Middle frontal gyrus (tissue), 1 donor: ENCODE measurements around the gene TBC1D22A.

Source experiments
- DNase-seq: peaks from one replicate; pipeline ENCODE4 v3.0.0-alpha.2; 2015; ENCODE audit warnings: low spot score; ENCODE audit errors: extremely low spot score

TBC1D22A gene

DNA sequence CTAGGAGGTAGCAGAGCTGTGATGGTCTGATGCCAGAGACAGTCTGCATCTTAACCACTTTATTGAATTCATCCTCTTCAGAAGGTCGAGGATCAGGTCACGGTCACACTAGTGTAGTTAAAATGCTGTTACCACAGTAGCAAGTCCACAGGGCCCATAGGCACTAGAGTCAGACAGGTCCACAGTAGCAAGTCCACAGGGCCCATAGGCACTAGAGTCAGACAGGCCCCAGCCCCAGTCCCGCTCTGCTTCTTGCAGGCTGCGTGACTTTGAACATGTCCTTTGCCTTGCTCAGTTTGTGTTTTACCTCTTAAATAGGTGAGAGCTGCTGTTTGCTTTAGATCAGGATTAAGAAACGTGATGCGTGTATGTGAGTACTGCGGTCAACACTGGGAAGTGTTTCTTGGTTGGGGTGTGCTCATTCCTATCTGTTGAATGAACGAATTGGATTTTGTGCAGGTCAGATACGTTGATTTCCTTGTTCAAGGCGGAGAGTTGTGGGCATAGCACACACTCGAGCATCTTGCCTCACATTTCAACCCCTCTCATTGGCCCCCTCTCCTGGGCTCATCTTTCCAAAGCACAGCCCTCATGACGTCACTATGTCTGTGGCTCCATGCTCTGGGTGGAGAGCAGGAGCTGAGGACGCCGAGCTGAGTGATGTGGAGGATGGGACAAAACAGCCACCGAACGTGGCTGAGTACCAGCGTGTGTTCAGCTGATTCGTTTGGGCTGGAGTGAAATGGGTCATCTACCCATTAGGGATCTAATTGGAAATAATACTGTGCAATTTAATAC lies 191.7 kb downstream of the TBC1D22A start:
- DNase-seq: no peak

DNA sequence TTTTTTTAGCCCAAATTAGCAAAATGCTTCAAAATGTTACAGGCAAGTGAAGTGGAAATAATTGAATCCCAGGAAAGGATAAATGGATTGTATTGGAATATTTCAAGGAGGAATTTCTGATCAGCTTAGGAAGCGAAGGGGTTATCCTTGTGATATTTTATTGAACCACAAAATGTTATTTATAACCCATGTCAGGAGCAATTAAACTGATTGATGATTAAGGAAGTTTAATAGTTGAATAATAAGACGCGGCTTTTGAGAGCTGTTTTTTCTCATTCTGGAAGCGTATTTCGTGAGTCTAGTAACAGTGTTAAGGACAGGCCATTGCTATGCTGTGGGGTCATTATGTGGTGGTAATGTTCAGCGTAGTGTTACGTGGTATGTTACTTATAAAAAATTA lies 192.3 kb downstream of the TBC1D22A start:
- DNase-seq: no peak

DNA sequence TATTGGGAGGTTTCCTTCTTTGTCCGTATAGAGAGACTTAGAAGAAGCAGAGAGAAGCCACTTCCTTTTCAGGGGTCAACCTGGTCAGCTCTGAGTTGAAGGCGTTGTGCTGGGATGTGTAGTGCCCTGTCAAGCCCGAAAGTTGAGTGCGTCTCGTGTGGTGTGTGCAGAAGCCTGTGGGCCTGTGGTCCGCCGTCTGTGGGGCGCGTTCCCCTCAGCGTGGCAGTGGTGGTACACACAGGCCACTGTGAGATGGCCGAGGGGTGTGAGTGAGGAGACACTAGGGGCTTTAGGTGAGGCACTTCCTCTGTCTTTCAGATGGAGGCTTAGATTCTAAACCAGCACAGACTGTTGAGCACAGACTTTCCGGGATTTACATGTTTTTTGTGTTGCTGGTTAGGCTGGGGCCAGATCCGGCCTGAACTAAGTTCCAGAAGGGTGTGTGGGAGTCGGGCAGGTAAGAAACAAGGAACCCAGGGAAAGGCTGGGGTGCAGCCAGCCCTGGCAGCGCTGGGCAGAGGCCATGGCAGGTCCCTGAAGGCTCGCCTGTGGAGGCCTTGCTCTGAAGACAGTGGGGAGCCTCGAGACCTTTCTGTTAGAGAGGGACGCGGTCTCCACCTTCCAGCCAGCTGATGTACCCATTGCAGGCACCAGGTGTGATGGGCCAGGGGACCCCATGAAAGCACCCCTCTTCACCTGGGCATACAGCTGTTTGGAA lies 194.2 kb downstream of the TBC1D22A start:
- no peak for DNase-seq

DNA sequence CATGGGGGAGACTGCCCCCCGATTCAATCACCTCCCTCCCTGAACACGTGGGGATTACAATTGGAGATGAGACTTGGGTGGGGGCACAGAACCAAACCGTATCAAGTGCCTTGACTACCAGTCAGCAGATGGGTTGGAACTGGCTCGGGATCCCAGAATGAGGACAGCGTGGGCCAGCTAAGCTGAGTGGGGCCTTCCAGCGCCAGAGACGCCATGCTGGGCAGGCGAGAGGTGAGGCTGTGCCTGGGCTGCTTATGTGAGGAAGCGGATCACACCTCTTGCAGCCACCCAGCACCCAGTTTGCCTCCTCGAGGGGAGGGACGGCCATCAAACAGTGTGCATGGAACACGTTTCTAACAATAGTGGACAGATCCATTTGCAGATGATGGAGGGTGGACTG lies 195.1 kb downstream of the TBC1D22A start:
- DNase-seq: no peak

DNA sequence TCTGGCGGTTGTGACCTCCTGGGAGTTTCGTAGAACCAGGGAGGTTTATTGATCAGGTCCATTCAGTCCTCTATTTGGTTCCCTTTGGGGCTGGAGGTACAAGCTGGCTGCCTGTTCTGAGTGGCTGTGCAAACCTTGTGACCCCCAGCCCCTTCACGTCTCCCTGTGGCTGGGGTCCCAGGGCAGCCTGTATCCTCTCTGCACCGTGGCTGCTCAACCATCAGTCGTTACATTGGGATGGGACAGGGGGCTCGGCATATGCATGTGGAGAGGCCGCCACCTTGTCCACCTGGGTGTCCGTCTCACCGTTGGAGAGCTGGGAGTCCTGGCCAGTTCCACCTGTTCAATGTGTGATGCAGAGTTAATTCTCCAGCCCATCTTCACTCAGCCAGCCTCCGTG lies 195.7 kb downstream of the TBC1D22A start:
- DNase-seq: no peak

DNA sequence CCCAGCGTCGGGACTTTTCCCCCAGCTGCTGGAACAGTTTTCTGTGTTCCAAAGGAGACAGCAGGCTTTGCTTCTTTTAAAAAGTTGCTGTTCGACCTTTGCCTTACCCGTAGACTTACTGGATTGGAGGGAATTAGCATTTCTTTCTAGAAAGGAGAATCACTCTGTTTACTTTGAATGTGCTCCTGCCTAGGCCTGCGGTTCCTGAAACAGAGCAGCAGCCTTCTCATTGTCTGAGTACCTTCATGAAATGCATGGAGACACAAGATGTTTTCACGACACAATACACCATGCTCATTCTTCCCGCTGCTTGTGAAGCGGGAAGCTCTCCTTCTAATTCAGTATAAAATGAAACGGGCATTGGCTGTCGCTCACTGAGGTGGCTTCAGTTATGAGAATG lies 196.2 kb downstream of the TBC1D22A start:
- DNase-seq: no peak

DNA sequence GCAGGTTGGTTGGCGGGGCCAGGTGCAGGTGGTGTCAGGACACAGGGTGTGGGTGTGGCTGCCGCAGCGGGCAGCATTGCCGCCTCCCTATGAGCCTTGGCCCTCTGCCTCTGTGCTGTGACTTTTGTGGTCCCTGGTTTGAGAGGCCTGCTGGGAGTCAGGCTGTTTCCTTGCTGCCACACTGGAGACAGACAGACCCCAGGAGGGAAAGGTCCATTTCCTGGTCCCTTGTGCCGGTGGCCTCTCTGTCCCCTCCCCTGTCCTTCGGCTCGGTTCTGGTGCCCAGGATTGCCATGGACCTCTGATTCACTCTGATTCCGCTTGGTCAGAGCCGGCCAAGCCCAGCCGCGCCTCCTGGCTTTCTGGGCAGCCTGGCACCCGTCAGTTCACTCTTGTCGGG lies 196.9 kb downstream of the TBC1D22A start:
- DNase-seq: no peak

DNA sequence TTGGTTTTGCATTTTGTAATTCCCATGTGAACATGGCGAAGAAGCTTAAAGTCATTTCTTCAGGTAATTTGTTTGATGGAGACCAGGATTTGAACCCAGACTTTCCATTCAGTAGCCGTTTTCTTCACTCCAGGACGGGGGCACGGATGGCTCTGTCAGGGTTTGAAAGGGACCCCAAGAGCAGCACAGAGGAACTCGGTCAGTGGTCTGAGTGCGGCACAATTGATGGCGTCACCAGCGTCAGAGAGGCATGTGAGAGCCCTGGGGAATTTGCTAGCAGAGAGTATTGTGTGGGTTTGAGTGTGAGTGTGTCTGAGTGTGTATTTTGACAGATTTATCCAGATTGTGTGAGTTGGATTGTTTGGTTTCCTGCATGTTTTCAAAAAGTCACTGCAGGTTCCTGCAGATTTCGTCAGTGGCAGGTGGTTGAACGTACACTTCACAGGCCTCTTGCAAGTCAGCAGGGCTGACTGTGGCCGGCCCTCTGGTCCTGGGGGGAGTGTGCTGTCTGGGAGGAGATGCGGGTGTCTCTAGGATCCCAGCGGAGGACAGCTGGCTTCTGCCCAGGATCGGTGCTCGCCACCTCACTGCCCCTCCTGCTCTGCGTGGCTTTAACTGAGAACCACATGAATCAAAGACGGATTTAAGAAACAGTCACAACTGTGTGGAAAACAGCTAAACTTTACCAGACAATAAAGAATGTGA lies 199.3 kb downstream of the TBC1D22A start:
- no peak for DNase-seq

DNA sequence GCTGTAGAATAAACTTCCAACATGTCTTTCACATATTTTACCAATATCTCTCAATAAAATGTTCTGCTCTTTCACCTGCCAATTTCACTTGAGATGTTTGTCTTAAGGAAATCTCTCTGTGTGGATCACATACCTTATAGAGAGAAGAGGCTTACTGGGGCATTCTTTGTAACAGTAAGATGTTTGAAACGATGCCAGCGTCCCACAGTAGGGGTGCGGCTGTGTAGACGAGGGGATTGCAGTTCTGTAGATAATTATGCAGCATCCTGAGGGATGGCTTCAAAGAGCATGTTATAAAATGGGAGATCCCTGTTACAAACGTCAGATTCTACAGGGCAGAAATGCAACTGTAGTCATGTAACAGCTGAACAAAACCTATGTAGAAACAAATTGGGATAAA lies 200.0 kb downstream of the TBC1D22A start:
- no peak for DNase-seq

DNA sequence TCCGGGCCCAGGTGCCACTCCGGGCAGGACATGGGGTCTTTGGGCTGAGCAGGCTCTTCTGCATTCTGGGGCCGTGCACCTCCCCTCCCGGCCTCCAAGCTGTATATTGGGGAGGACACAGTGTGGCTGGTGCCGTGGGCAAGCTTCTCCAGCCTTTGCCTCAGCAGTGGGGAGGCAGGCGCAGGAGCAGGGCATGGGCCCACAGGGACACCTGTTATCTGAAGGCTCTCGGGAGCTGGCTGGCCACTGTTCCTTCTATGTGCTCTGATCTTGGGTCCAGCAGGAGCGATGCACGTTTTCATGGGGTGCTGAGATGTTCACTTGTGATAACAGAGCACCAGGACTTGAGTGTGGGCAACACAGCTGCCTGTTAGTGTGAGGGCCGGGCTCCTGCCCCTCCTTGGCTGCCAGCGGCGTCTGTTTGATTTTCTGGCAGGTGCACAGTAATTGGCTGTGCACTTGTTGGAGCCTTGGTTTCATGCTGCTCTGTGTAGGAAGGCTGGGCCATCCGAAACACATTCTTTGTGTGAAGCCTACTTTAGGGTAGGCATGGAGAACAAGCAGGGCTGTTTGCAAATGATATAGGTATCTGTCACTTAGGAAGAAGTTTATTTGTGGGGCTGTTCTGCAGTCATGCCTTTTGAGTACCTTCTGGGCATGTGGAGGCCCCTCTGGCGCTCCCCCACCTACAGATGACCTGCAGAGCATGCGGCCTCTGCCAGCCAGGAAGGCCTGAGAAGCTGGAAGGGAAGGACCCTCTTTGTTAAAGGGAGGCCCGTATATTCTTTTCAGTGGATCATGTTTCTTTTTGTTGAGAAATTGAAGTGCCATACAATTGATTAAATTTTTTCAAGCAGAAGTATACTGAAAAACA lies 201.5 kb downstream of the TBC1D22A start:
- DNase-seq: no peak

DNA sequence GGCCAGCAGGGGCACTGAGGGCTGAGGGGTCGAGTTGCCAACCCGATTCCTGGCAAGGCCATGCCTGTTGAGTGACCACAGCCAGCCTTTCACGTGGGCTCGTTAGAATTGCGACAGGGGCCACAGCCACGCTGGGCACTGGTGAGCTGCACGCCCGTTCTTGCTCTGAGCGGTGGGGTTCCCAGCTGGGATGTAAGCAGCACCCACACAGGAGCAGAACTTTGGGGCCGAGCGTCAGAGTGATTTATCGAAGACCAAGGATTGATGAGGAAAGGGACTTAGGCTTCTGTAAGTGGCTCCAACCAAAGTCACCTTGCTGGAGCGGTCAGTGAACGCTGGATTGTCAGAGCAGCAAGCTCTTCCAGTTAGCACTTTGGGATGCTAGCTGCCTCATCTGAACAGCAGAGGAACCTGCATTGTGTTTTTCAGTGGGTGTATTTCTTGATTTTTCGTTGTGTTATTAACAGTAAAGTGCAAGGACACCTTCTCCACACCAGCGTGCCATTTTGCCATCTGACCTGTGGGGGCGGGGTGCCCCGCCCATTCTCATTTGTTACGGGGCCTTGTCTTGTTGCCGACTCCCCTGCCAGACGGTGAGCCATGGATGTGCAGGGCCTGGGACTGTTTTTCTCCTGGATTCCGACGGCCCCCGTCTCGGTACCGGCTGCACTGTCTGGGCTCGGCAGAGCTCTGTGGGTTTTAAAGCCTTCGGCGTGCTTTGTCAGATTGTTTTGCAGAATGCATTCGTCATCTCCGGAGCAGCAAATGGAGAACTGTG lies 202.5 kb downstream of the TBC1D22A start:
- no peak for DNase-seq

DNA sequence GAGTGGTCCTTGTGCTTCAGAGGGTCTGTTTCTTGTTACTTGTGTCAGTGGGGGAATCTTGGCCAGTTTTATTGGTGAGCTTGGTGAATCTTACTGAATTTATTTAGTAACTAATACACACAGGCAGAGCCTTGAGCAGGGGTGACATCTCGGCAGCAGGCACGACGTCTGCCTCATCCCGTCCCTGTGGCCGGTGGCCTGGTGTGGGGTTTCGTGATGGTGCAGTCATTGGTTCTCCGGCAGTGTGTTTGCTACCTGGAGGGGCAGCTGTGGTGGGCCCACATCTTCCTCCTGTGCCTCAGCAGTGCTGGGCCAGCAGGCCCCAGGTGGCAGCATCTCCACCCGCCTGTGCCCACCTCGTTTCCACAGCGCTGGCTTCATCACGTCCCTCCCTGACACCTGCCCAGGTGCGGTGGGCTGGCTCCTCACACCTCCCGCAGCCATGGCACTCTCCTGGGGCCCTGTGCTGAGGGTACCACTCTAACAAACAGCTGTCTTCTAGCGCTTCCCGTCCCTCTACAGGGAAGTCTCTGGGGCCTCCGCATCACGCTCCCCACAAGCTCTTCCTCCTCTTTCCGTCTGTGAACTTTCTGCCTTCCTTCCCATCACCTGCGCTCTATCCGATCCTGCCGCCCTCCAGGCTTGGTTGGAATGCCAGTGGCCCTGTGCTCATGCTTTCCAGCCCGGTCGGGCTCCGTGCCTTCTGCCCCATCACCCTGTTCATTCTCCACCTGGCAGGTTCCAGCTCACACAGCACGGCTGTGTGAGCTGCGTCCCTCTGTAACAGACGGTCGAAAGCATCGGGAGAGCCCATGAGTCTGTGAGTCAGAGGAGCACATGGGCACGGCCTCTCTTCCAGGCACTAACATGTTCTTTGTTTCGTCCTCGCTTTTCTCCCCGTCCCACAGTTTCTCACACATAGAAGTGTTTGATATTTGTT lies 203.4 kb downstream of the TBC1D22A start:
- DNase-seq: no peak

DNA sequence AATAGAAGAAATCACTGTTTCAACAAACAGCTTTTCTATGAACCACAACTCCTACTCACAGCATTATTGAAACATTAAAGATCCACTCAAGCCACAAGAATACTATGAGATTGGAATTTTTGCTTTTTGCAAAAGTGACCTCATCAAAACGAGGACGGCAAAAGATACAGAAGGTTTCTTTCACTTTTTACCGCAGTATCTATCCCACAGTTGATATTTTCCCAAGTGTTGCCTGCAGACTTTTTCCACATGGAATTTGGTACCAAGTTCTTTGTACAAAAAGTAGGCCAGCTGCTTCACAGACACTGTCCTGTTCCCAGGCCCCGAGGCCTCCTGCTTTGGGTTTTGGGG lies 204.0 kb downstream of the TBC1D22A start:
- no peak for DNase-seq

DNA sequence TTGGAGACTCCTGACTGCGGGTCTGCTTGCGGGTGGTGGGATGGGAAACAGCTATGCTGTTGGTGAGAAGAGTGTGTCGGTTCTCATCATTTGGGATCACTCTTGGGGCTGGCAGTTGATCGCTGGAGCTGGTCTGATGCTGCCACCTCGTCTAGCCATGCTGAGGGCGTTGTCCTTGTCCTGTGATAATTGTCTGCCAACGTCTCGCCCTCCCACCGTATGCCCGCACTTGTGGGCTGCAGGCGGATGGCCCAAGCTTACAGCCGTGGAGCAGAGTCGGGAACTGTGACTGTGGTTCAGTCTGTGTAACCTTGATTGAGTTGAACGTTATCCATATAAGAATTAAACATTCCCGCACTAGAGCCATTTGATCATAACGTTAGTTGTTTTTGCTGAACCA lies 204.4 kb downstream of the TBC1D22A start:
- no peak for DNase-seq

DNA sequence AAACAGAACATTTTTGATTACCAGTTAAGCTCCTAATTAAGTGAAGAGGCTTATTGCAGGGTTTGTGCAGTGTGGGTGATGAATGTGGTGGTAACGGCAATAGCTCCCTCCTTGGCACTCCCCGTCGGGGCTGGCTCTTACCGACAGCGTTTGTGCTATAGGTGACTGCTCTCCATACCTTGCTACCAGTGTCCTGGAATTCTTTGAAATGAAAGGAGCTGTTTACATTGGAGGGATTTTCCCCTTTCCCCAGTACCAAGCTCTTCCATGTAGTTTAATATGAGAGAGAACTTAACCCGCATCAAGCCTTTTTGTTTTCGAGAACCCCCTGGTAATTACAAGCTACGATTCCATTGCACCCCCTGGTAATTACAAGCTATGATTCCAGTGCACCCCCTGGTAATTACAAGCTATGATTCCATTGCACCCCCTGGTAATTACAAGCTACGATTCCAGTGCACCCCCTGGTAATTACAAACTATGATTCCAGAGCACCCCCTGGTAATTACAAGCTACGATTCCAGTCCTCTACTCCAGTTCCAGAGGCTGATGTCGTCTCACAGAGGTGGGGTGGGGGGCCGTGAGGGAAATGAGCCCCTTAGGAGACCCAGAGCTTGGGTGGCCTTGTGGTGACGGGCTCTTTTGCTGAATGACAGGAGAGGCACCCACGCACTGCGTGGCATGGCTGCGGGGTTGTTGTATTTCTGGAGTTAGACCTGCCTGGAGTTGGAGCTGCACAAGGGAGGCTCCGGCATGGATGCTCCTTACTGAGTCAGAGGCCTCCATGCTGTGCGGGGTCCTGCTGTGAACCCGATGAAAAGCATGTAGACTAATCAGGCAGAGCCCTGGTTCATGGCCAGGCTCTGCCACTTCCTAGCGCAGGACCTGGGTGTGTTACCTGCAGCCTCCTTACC lies 205.3 kb downstream of the TBC1D22A start:
- no peak for DNase-seq

DNA sequence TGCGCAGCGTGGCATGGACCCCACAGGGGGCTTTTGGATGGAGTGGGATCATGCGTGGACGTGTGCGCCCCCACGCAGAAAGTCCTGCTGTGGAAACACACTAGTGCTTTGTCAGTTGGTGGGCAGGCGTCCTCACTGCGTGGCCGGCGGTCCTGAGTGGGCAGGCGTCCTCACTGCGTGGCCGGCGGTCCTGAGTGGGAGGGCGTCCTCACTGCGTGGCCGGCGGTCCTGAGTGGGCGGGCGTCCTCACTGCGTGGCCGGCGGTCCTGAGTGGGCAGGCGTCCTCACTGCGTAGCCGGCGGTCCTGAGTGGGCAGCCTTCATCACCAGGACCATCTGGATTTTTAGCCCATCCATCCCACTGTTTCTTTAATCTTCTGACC lies 205.9 kb downstream of the TBC1D22A start:
- DNase-seq: no peak

DNA sequence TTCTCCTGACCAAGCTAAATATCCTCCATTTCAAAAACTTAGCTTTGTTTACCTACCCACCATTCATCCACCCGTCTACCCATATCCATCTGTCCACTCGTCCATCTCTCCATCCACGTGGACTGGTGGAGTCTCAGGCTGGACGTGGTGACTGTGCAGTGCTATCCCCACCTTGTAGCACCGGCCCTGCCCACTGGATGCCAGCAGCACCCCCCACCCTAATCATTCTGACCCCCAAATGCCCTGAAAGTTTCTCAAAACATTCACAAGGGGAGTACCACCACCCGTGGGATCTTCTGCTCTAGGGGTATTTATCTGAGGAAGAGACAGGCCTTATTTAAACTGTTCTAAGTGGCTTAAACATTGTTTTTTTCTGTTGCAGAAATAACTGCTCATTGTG lies 206.4 kb downstream of the TBC1D22A start:
- no peak for DNase-seq

DNA sequence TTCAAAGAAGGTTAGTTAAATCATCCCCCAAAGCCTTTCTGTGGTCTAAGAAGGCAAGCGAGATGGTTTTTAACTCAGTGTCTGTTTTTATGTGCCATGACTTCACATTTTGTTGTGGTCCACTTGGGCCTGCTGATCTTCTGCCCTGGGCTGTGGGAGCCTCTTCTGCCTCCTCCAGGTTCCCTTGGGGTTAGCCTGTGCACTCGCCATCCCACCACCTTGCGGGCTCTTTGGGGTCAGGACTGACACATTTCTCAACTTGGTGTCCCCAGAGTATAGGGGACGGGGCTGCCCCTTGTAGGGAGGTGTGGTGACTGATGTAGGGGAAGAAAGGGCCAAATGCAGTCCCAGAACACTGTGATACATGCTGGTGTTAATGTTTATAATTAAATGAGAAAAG lies 207.0 kb downstream of the TBC1D22A start:
- DNase-seq: no peak

DNA sequence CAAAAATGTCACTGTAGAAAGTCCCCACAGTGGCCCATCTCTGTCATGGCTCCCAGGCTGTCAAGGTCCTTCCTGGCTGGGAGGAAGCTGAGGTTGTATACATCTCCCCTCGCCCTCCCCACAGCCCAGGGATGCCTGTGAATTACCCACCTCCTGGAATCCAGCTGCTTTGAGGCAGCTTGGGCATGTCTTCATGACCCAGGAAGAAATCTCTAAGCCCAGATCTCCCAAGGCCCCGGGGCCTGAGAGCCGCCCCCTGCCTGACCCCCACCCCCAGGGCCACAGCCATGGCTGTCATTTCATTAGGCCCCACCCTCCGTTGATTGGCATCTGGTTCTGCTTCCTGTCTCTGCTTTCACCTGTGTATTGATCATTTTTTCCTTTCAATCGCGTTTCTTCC lies 207.5 kb downstream of the TBC1D22A start:
- no peak for DNase-seq
